Measurements from ENCODE around the gene TMEM150C.

The TMEM150C gene

GRCh38 chr4:82508011-82508410 is 53.8 kb downstream of the TMEM150C start:
- Histone ChIP-seq H3F3A (ENCODE audit: insufficient read depth) (no peaks in the 10 kb centered on the region), H3K36me3 (ENCODE audit: low read length) (no peaks in the 10 kb centered on the region), H3K27me3 (ENCODE audit: low read length) (no peaks in the 10 kb centered on the region), H3K9me2 (replicated peaks; ENCODE audit: insufficient read depth, low read length) (no peaks in the 10 kb centered on the region), H2AFZ (ENCODE audit: low read depth, low read length, severe bottlenecking) (no peak overlapping the region), H3K9ac (ENCODE audit: low read length) (no peak overlapping the region), H3K4me3 (ENCODE audit: insufficient read depth, low read length, poor library complexity, severe bottlenecking) (no peak overlapping the region), H3K79me2 (ENCODE audit: insufficient read depth, low read length) (no peaks in the 10 kb centered on the region), H3K9me3 (ENCODE audit: insufficient read depth, low read length) (no peaks in the 10 kb centered on the region), H4K20me1 (ENCODE audit: low read depth, low read length) (no peaks in the 10 kb centered on the region), H3K4me2 (ENCODE audit: low read depth, low read length, poor library complexity, severe bottlenecking) (no peak overlapping the region), H3K27ac (ENCODE audit: low read depth, low read length) (no peak overlapping the region)
- no peak for TF ChIP-seq EZH2phosphoT487 (conservative IDR thresholded peaks at IDR 0.05; ENCODE audit: low read length)

GRCh38 chr4:82501154-82501442 is 60.7 kb downstream of the TMEM150C start:
- Histone ChIP-seq H2AFZ (ENCODE audit: low read depth, low read length, severe bottlenecking) (no peak overlapping the region), H3K4me2 (ENCODE audit: low read depth, low read length, poor library complexity, severe bottlenecking) (no peak overlapping the region), H3K79me2 (ENCODE audit: insufficient read depth, low read length) (no peaks in the 10 kb centered on the region), H3K27ac (ENCODE audit: low read depth, low read length) (no peak overlapping the region), H4K20me1 (ENCODE audit: low read depth, low read length) (no peaks in the 10 kb centered on the region), H3K9ac (ENCODE audit: low read length) (no peak overlapping the region), H3K9me3 (ENCODE audit: insufficient read depth, low read length) (no peaks in the 10 kb centered on the region), H3K27me3 (ENCODE audit: low read length) (no peaks in the 10 kb centered on the region), H3K4me3 (ENCODE audit: insufficient read depth, low read length, poor library complexity, severe bottlenecking) (no peak overlapping the region), H3F3A (ENCODE audit: insufficient read depth) (no peaks in the 10 kb centered on the region), H3K9me2 (replicated peaks; ENCODE audit: insufficient read depth, low read length) (no peaks in the 10 kb centered on the region), H3K36me3 (ENCODE audit: low read length) (no peaks in the 10 kb centered on the region)
- TF ChIP-seq CTCF (IDR thresholded peaks at IDR 0.05; ENCODE audit: insufficient read depth, low read length, poor library complexity, severe bottlenecking) (no peak), EZH2phosphoT487 (conservative IDR thresholded peaks at IDR 0.05; ENCODE audit: low read length) (no peak)

GRCh38 chr4:82500435-82501153 is 61.2 kb downstream of the TMEM150C start:
- Histone ChIP-seq H3K27ac (ENCODE audit: low read depth, low read length) (no peak overlapping the region), H3K27me3 (ENCODE audit: low read length) (no peaks in the 10 kb centered on the region), H3K9me2 (replicated peaks; ENCODE audit: insufficient read depth, low read length) (no peaks in the 10 kb centered on the region), H3K36me3 (ENCODE audit: low read length) (no peaks in the 10 kb centered on the region), H3K4me3 (ENCODE audit: insufficient read depth, low read length, poor library complexity, severe bottlenecking) (no peak overlapping the region), H3K9me3 (ENCODE audit: insufficient read depth, low read length) (no peaks in the 10 kb centered on the region), H3F3A (ENCODE audit: insufficient read depth) (no peaks in the 10 kb centered on the region), H3K79me2 (ENCODE audit: insufficient read depth, low read length) (no peaks in the 10 kb centered on the region), H2AFZ (ENCODE audit: low read depth, low read length, severe bottlenecking) (no peak overlapping the region), H3K9ac (ENCODE audit: low read length) (no peak overlapping the region), H4K20me1 (ENCODE audit: low read depth, low read length) (no peaks in the 10 kb centered on the region), H3K4me2 (ENCODE audit: low read depth, low read length, poor library complexity, severe bottlenecking) (no peak overlapping the region)
- TF ChIP-seq CTCF (IDR thresholded peaks at IDR 0.05; ENCODE audit: insufficient read depth, low read length, poor library complexity, severe bottlenecking) (no peak), EZH2phosphoT487 (conservative IDR thresholded peaks at IDR 0.05; ENCODE audit: low read length) (no peak)

GRCh38 chr4:82499738-82500434 is 61.9 kb downstream of the TMEM150C start:
- no peaks in the 10 kb centered on the region for H4K20me1 ChIP-seq (ENCODE audit: low read depth, low read length)
- H2AFZ ChIP-seq (ENCODE audit: low read depth, low read length, severe bottlenecking) = no peak overlapping the region
- no peaks in the 10 kb centered on the region for H3K9me3 ChIP-seq (ENCODE audit: insufficient read depth, low read length)
- H3K9me2 ChIP-seq (replicated peaks; ENCODE audit: insufficient read depth, low read length) = no peaks in the 10 kb centered on the region
- H3K36me3 ChIP-seq (ENCODE audit: low read length) = no peaks in the 10 kb centered on the region
- H3K4me3 ChIP-seq (ENCODE audit: insufficient read depth, low read length, poor library complexity, severe bottlenecking) = no peak overlapping the region
- no peak overlapping the region for H3K9ac ChIP-seq (ENCODE audit: low read length)
- H3K27me3 ChIP-seq (ENCODE audit: low read length) = no peaks in the 10 kb centered on the region
- no peak overlapping the region for H3K27ac ChIP-seq (ENCODE audit: low read depth, low read length)
- no peaks in the 10 kb centered on the region for H3F3A ChIP-seq (ENCODE audit: insufficient read depth)
- no peaks in the 10 kb centered on the region for H3K79me2 ChIP-seq (ENCODE audit: insufficient read depth, low read length)
- TF ChIP-seq CTCF (IDR thresholded peaks at IDR 0.05; ENCODE audit: insufficient read depth, low read length, poor library complexity, severe bottlenecking) (no peak), EZH2phosphoT487 (conservative IDR thresholded peaks at IDR 0.05; ENCODE audit: low read length) (no peak)
- no peak overlapping the region for H3K4me2 ChIP-seq (ENCODE audit: low read depth, low read length, poor library complexity, severe bottlenecking)

Data from SU-DHL-6 (cell line).